Measurements from ENCODE around the gene VAC14.

- TF ChIP-seq CTCF (conservative IDR thresholded peaks at IDR 0.05; ENCODE audit: low read depth, low read length) (no peak), EZH2phosphoT487 (IDR thresholded peaks at IDR 0.05; ENCODE audit: borderline replicate concordance, low read length) (no peak)
Observed at GRCh38 chr16:70744366-70744765, 56.6 kb downstream of the VAC14 start.
